GM18517 (cell line): ENCODE data around the gene SYT3.
A peak's percentile ranks its signal among the peaks of the same experiment; 100 is the strongest.

ENCODE experiments used
- ATAC-seq: cut with Tn5 transposase; IDR thresholded peaks from one replicate; pipeline ENCODE4 v1.9.1; 2021; ENCODE audit warnings: mild to moderate bottlenecking, moderate library complexity; ENCODE audit not compliant: unreplicated experiment

Gene SYT3

GRCh38 chr19:50661766-50662650, 22.3 kb upstream of the SYT3 start:
- no peak for ATAC-seq

- ATAC-seq, result no peak
These were observed 21.3 kb upstream of the SYT3 start for GRCh38 chr19:50661023-50661422.

GRCh38 chr19:50660088-50660366, 20.3 kb upstream of the SYT3 start:
- no peak for ATAC-seq

GRCh38 chr19:50659318-50660087, 19.8 kb upstream of the SYT3 start:
- ATAC-seq, result no peak

GRCh38 chr19:50658441-50659317, 19.0 kb upstream of the SYT3 start:
- no peak for ATAC-seq

- peak; percentile 86 for ATAC-seq
These were observed 18.2 kb upstream of the SYT3 start for GRCh38 chr19:50657712-50658440.

GRCh38 chr19:50657222-50657669, 17.6 kb upstream of the SYT3 start:
- no peak for ATAC-seq

GRCh38 chr19:50654882-50655281, 15.2 kb upstream of the SYT3 start:
- no peak for ATAC-seq

GRCh38 chr19:50652722-50653121, 13.0 kb upstream of the SYT3 start:
- no peak for ATAC-seq

- no peak for ATAC-seq
These were observed 11.5 kb upstream of the SYT3 start for GRCh38 chr19:50651174-50651573.

GRCh38 chr19:50649433-50650391, 10.0 kb upstream of the SYT3 start, which contains the start of gene C19orf81:
Gene C19orf81 (plus strand): TSS chr19:50649445. CDS start chr19:50649445, 0 bp downstream.
- no peak for ATAC-seq

- no peak for ATAC-seq
These were observed 9.0 kb upstream of the SYT3 start for GRCh38 chr19:50648659-50649058.

GRCh38 chr19:50647879-50648615, 8.4 kb upstream of the SYT3 start:
- ATAC-seq, result no peak

GRCh38 chr19:50646074-50646807, 6.6 kb upstream of the SYT3 start:
- no peak for ATAC-seq

- no peak for ATAC-seq
These were observed 5.4 kb upstream of the SYT3 start for GRCh38 chr19:50645107-50645506.

- no peak for ATAC-seq
These were observed 4.7 kb upstream of the SYT3 start for GRCh38 chr19:50644315-50644915.

- no peak for ATAC-seq
These were observed 687 bp upstream of the SYT3 start for GRCh38 chr19:50640368-50640767.

- ATAC-seq, result no peak
These were observed 1.1 kb downstream of the SYT3 start for GRCh38 chr19:50638600-50638999.
